ENCODE results near the gene ZNRF1. TPM values are rescaled to one million over a fixed set of nuclear protein-coding genes. Genes with fewer than 3 reads are reported as not detected.

Gene ZNRF1
- total and polyA plus RNA-seq, 2 of the 13 experiments (the other 11 are each of a cell fraction or from before 2014, with no cell fraction given): 43.9 to 58.7 TPM

GRCh38 chr16:74991593-74992403 lies 7.0 kb upstream of the ZNRF1 start (continued):
- TF ChIP-seq, protein P1, sequence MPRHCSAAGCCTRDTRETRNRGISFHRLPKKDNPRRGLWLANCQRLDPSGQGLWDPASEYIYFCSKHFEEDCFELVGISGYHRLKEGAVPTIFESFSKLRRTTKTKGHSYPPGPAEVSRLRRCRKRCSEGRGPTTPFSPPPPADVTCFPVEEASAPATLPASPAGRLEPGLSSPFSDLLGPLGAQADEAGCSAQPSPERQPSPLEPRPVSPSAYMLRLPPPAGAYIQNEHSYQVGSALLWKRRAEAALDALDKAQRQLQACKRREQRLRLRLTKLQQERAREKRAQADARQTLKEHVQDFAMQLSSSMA (CRISPR knock-in tag; IDR thresholded peaks at IDR 0.05): no peak
- TF ChIP-seq, protein P2, sequence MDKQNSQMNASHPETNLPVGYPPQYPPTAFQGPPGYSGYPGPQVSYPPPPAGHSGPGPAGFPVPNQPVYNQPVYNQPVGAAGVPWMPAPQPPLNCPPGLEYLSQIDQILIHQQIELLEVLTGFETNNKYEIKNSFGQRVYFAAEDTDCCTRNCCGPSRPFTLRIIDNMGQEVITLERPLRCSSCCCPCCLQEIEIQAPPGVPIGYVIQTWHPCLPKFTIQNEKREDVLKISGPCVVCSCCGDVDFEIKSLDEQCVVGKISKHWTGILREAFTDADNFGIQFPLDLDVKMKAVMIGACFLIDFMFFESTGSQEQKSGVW (CRISPR knock-in tag; IDR thresholded peaks at IDR 0.05; ENCODE audit: borderline replicate concordance): no peak; the same call in 1 of the 2 replicates
- TF ChIP-seq FOSL1 (CRISPR knock-in tag; IDR thresholded peaks at IDR 0.05; ENCODE audit: borderline replicate concordance): no peak
- TF ChIP-seq ZNF501 (CRISPR knock-in tag; IDR thresholded peaks at IDR 0.05): peak; percentile 16; the same call in 1 of the 2 replicates
- TF ChIP-seq FOXA3 (CRISPR knock-in tag; IDR thresholded peaks at IDR 0.05): peak; percentile 91
- TF ChIP-seq PCBP1 (IDR thresholded peaks at IDR 0.05; ENCODE audit: borderline replicate concordance, low read depth, low read length): no peak
- peak; percentile 96 for TF ChIP-seq ARID5B (CRISPR knock-in tag; IDR thresholded peaks at IDR 0.05)
- TF ChIP-seq TCF7 (IDR thresholded peaks at IDR 0.05; ENCODE audit: low read depth): peak; percentile 72
- no peak for TF ChIP-seq NFIB (CRISPR knock-in tag; IDR thresholded peaks at IDR 0.05; ENCODE audit: borderline replicate concordance)
- TF ChIP-seq ARID2 (CRISPR knock-in tag; IDR thresholded peaks at IDR 0.05; ENCODE audit: borderline replicate concordance): no peak
- TF ChIP-seq MYPOP (CRISPR knock-in tag; IDR thresholded peaks at IDR 0.05): peak; percentile 75; the same call in 1 of the 2 replicates
- TF ChIP-seq ZBED4 (CRISPR knock-in tag; IDR thresholded peaks at IDR 0.05; ENCODE audit: borderline replicate concordance): peak; percentile 74; the same call in 1 of the 2 replicates
- TF ChIP-seq, protein P3, sequence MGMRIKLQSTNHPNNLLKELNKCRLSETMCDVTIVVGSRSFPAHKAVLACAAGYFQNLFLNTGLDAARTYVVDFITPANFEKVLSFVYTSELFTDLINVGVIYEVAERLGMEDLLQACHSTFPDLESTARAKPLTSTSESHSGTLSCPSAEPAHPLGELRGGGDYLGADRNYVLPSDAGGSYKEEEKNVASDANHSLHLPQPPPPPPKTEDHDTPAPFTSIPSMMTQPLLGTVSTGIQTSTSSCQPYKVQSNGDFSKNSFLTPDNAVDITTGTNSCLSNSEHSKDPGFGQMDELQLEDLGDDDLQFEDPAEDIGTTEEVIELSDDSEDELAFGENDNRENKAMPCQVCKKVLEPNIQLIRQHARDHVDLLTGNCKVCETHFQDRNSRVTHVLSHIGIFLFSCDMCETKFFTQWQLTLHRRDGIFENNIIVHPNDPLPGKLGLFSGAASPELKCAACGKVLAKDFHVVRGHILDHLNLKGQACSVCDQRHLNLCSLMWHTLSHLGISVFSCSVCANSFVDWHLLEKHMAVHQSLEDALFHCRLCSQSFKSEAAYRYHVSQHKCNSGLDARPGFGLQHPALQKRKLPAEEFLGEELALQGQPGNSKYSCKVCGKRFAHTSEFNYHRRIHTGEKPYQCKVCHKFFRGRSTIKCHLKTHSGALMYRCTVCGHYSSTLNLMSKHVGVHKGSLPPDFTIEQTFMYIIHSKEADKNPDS (CRISPR knock-in tag; IDR thresholded peaks at IDR 0.05): no peak
- peak; percentile 75 for TF ChIP-seq ZNF264 (CRISPR knock-in tag; IDR thresholded peaks at IDR 0.05)
- no peak for TF ChIP-seq NBN (conservative IDR thresholded peaks at IDR 0.05)

Data from HepG2 (cell line).